ENCODE results near the gene COQ8A.
"Not testable (repeated sequence)": the region's sequence is repeated elsewhere in the genome, so short reads cannot be mapped to it uniquely, and the experiment has no call there.

Gene COQ8A

DNA sequence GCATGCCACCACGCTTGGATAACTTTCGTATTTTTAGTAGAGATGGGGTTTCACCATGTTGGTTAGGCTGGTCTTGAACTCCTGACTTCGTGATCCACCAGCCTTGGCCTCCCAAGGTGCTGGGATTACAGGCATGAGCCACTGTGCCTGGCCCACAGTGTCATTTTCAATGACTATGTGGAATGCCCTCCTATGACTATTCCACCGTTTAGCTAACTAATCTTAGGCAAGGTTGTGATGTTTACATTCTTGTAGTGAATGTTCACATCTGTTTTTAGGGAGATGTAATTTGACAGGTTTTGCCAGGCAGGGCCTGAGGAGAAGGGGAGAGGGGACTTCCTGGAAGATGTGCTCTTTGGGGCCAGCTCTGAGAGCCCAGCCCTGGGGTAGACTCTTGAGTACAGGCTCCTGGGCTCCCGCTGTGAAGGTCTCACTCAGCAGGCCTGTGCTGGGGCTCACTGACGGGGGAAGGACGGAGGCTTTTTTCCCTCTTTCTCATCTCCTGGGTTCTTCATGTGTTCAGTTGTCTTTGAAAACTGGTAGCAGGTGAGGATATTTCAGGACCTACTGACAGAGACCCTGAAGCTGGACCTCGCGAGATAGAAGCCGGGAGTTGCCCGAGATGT lies 13.2 kb downstream of the COQ8A start:
- no peak for DNase-seq

DNA sequence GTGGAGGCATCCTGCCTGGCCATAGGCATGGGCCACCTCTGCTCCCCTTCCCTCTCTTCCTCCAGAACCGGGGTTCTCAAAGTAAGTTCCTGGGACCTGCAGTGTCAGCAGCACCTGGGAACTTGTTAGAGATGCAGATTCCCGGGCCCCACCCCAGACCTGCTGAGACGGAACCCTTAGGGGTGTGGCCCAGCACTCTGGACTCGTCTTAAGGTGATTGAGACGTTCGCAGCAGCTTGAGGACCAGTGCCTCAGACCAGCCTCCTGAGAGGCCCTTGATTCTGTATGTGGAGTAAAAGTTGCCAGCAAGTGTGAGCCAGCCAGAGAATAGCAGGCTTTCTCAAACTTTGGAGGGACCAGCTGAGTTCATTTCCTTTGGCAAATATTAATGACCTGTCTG lies 14.2 kb downstream of the COQ8A start:
- no peak for DNase-seq

DNA sequence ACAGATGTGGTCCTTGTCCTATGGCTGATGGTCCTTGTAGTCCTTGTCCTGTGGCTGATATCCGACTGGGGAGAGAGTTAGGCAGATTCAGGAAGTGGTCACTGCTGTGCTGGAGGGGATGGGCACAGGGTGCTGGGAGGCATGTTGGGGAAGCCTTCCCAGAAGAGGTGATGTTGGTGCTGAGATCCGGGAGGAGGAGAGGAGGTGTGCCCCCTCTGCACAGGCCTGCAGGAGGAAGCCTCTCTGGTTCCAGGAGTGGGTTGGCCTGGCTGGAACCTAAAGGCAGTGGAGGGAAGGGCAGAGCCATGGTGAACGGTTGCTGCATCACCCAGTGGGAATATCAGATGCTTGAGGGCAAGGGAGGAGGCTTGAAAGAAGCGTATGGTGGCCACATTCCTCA lies 14.7 kb downstream of the COQ8A start:
- no peak for DNase-seq

GRCh38 chr1:226955857-226956256 lies 15.8 kb downstream of the COQ8A start:
- DNase-seq: not testable (repeated sequence)

- no peak for DNase-seq
Measured at GRCh38 chr1:226956942-226957713, 17.0 kb downstream of the COQ8A start.

DNA sequence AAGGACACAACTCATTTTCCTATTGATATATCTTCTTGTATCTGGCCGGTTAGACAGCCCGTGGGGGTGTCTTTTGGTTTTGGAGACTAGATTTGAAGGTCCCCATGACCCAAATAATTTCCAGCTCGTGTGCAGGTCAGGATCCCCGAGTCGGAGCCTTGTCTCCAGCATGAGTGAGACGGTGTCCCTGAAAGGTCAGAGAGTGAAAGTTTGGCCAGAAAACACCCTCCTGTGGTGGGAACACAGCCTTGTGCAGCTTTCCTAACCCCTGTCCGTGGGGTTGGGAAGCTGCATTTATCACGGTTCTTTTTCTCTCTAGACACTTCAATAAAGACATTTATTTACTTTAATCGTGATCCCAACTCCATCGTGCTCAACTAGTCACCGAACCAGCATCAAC lies 17.6 kb downstream of the COQ8A start:
- no peak for DNase-seq

GRCh38 chr1:226958300-226958699 lies 18.2 kb downstream of the COQ8A start:
- no peak for DNase-seq

GRCh38 chr1:226960256-226960655 lies 20.2 kb downstream of the COQ8A start:
- no peak for DNase-seq

DNA sequence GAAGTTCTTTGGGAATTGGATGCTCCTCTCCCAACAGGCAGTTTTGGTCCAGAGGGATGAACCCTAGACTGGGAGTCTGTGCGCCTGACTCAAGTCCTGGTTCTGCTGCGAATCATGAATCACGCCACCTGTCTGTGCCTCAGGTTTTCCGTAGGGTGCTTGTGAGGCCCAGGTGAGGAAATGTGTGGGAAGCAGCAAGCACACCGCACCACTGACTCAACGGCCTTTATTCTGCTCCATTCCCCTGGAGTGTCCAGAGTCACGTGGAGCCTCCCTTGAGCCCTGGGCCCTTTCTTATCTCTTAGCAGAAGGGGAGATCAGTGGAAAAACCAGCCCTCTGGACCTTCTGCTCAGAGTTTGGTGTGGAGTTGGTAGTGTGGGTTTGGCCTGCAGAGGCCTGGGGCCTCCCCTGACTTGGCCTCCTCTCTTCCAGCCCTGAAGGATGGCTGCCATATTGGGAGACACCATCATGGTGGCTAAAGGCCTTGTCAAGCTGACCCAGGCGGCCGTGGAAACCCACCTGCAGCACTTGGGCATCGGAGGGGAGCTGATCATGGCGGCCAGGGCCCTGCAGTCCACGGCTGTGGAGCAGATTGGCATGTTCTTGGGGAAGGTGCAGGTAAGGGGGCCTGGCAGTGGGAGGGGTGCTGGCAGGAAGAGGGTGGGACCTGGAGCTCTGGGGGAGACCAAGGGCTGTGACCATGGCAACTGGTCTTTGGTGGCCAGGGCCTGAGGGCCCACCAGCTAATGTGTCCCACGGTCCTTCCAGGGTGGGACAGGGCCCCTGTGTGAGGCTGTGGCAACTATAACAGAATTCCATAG lies 21.1 kb downstream of the COQ8A start:
- no peak for DNase-seq

GRCh38 chr1:226962421-226963391 lies 22.6 kb downstream of the COQ8A start:
- no peak for DNase-seq

- no peak for DNase-seq
Measured at GRCh38 chr1:226964068-226964425, 24.0 kb downstream of the COQ8A start.

DNA sequence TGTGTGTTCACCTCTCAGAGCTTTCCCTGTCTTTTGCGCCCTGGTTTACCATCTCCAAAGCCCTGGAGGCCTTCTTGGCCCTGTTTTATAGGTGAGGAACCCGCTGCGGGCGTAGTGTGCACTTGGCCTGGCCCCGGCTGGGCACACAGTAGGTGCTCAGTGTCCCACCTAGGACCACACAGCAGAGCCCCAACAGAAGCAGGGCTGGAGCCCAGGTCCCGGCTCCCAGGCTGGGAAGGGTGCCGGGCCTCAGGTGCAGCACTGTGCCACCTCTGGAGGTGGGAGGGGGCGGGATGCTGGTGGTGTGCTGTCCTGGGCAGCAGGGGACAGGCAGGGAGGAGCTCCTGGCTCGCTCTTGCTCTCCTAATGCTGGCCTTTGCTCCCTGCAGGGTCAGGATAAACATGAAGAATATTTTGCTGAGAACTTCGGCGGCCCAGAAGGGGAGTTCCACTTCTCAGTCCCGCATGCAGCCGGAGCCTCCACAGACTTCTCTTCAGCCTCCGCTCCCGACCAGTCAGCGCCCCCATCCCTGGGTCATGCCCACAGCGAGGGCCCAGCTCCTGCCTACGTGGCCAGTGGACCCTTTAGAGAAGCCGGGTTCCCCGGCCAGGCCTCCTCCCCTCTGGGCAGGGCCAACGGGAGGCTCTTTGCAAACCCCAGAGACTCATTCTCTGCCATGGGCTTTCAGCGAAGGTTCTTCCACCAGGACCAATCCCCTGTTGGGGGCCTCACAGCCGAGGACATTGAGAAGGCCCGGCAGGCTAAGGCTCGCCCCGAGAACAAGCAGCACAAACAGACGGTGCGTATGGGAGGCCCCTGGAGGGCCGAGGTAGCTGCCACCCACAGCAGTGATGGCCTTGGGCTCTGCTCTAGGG lies 24.8 kb downstream of the COQ8A start:
- DNase-seq: no peak

DNA sequence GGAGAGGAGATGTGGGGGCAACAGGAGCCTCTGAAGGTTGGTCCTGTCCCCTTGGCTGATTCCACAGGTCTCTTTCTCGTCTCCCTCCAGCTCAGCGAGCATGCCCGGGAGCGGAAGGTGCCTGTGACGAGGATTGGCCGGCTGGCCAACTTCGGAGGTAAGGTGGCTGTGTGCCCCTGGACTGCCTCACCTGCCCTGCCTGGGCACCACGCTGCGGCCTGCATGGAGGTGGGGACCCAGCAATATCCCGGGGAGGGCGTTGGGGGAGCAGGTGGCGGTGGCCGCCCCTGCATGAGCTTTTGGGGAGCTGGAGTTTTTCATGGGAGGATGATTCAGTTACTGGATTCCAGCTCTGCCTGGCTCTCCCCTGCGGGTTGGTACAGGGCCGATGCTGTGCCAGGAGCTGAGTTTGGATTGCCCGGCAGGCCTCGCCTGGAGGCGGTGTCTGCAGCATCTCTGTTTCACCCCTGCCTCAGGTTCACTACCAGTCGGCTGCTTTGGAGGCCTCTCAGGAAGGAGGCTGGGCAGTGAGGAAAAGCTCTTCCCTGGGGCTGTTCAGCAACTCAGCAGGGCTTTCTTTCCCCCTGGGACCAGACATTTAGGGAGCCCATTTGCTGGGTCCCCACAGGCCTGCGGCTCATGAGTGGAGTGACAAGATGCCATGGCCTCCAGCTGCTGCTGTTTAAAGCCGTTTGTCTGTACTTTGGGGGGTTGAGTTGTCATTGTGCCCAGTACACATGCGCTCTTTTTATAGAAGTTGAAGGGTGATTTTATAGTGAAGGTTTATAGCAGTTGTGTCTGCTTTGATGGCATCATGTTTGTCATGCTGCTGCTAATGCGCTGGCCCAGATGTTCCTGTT lies 25.7 kb downstream of the COQ8A start:
- no peak for DNase-seq

DNA sequence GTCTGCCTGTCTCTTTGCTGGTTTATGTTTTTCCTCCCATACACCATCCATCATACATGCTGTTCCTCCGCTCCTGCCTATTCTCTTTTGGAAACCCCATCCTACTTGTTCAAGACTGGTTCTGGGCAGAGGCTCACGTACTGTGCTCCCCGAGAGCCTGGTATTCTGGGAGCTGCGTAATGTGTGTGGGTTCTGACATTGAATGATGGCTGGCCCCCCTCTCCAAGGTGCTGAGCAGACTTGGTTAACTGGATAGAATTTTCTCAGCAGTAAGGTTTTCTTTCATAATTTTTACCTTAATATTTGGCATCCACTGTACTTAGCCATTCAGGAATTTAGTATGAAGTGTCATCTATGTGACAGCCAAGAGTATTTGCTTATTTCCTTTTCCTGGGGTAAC lies 26.6 kb downstream of the COQ8A start:
- DNase-seq: no peak

- DNase-seq: no peak
Measured at GRCh38 chr1:226967665-226968064, 27.6 kb downstream of the COQ8A start.

GRCh38 chr1:226971765-226972164 lies 31.7 kb downstream of the COQ8A start:
- no peak for DNase-seq

DNA sequence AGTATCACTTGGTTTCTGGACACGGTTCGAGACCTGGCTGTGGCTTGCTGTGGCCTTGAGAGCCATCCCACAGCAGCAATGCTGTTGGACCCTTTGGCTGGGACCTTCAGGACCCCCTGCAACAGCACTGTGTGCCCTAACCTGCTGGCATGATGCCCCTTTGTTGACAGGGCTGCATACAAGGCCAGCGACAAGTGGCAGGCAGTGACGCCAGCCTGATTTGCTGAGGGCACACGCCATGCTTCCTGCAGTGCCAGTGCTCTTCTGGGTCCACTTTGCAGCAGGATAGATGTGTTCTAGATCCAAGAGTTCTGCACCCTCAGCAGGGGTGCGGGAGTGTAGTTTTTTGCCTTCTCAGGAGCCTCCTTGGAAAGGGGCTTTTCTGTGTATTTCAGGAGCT lies 32.8 kb downstream of the COQ8A start:
- no peak for DNase-seq

- no peak for DNase-seq
Measured at GRCh38 chr1:226973371-226973897, 33.3 kb downstream of the COQ8A start.

DNA sequence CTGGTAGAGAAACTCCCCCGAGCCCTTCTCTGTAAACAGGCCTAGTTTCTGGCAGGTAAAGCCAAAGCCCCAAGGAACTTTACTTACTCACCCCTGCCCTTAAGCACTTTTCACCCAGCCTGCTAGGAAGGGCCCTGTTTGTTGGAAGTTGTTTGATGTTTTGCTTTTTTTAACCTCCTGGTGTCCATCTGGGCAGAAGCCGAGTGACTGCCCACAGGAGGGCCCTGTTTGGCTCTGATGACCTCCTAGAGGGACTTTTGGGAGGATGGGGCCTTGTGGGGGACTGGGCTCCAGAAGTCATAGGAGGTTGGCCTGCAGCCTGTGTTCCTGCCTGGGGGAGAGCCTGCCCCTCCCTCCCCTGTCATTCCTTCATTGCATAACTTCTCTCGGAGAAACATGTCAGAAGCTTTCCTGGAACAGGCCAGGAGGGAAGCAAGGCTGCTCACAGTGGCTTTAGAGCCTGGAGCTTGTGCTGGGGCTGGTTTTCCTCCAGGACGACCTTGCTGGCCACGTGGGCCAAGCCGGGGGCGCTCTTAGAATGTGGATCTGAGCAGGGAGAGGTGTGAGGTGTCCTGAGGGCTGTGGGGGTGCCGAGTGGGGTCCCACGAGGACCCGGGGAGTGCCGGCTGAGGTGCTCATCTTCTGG lies 33.9 kb downstream of the COQ8A start:
- no peak for DNase-seq
